NB4 (cell line): Measurements from ENCODE around the gene TERT.

Source experiments
- DNase-seq: peaks from one replicate; pipeline ENCODE4 v3.0.0; 2010; ENCODE audit warnings: low read depth
- H3K4me3 ChIP-seq: one replicate; pipeline ENCODE4 v1.5.1; 2011; ENCODE audit warnings: mild to moderate bottlenecking, low read depth, low read length, moderate library complexity
- MYC ChIP-seq: IDR thresholded peaks from 2 replicates; pipeline ENCODE4 v1.6.1; 2011; ENCODE audit warnings: low read depth, low read length
- POLR2A ChIP-seq: IDR thresholded peaks from 2 replicates; pipeline ENCODE4 v1.6.1; 2011; ENCODE audit warnings: mild to moderate bottlenecking; ENCODE audit not compliant: insufficient read length; ENCODE audit errors: extremely low read depth
- TF ChIP-seq, protein P1 (sequence below): IDR thresholded peaks from 2 replicates; pipeline ENCODE4 v1.6.1; 2011; ENCODE audit warnings: low read depth, low read length
- TF ChIP-seq, protein P2 (sequence below): IDR thresholded peaks from one replicate; pipeline ENCODE4 v1.5.1; 2012; ENCODE audit warnings: low read depth, low read length

Gene TERT

DNA sequence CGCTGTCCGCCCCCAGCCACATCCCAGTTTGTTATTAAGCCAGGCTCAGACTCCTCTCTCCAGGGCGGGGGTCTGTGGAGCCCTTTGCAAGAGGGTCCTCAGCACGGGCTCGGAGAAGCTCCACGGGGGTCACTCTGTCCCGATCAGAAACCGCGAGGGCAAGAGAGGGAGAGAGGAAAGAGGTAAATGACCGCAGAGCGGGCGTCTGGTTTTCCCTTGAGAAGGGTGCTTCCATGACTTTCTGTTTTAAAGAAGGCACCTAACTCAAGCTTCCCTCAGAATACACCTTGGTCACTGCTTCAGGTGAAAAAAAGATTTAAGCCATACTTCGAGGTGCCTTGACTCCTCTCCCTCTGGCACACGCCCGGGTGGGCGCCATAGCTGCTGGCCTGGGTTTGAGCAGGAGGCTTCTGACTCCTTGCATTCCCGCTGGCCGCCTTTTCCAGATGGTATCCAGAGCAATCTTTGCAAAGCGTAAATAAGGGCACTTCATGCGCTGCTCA is 5.8 kb upstream of the TERT start:
- no peak for DNase-seq
- no peak overlapping the region for H3K4me3 ChIP-seq
- TF ChIP-seq MYC, result no peak

DNA sequence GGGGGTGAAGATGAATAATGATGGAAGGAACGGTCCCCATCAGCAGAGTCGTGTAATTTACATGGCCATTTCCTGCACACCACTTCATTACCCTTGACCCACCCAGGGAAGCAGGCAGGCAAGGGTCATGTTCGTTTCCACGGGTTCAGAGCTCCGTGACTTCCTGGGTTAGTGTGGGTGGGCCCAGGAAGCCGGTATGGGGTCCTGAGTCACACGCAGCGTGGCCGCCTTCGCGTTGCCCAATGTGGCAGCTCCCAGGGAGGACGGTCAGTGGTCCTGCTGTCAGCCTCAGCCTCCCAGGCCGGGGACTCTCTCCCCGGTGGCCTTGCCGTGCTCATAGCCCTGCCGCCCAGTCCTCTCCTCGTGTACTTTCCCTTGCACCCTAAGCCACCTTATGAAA is 5.1 kb upstream of the TERT start:
- no peak for DNase-seq
- TF ChIP-seq, protein P1, sequence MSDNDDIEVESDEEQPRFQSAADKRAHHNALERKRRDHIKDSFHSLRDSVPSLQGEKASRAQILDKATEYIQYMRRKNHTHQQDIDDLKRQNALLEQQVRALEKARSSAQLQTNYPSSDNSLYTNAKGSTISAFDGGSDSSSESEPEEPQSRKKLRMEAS, result no peak
- TF ChIP-seq MYC (no peak), POLR2A (no peak)
- TF ChIP-seq, protein P2, sequence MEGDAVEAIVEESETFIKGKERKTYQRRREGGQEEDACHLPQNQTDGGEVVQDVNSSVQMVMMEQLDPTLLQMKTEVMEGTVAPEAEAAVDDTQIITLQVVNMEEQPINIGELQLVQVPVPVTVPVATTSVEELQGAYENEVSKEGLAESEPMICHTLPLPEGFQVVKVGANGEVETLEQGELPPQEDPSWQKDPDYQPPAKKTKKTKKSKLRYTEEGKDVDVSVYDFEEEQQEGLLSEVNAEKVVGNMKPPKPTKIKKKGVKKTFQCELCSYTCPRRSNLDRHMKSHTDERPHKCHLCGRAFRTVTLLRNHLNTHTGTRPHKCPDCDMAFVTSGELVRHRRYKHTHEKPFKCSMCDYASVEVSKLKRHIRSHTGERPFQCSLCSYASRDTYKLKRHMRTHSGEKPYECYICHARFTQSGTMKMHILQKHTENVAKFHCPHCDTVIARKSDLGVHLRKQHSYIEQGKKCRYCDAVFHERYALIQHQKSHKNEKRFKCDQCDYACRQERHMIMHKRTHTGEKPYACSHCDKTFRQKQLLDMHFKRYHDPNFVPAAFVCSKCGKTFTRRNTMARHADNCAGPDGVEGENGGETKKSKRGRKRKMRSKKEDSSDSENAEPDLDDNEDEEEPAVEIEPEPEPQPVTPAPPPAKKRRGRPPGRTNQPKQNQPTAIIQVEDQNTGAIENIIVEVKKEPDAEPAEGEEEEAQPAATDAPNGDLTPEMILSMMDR, result no peak
- H3K4me3 ChIP-seq, result no peak overlapping the region

- peak; percentile 52 for DNase-seq
- H3K4me3 ChIP-seq, result no peak overlapping the region
- TF ChIP-seq POLR2A, result no peak
- TF ChIP-seq, protein P2, result no peak
- TF ChIP-seq, protein P1, result no peak
- no peak for TF ChIP-seq MYC
These were observed 4.6 kb upstream of the TERT start for GRCh38 chr5:1299511-1299850.

GRCh38 chr5:1298723-1299510 is 4.0 kb upstream of the TERT start:
- no peak for TF ChIP-seq POLR2A
- TF ChIP-seq, protein P1, result peak; percentile 44; the same call in 1 of the 2 replicates
- peak; percentile 85 for DNase-seq
- H3K4me3 ChIP-seq, result no peak overlapping the region

GRCh38 chr5:1298067-1298551 is 3.2 kb upstream of the TERT start:
- TF ChIP-seq, protein P2, result no peak
- H3K4me3 ChIP-seq, result no peak overlapping the region

GRCh38 chr5:1297243-1297642 is 2.4 kb upstream of the TERT start:
- TF ChIP-seq, protein P2, result no peak
- TF ChIP-seq MYC, result no peak
- TF ChIP-seq POLR2A, result no peak
- H3K4me3 ChIP-seq, result no peak overlapping the region
- DNase-seq, result peak; percentile 26

More at GRCh38 chr5:1298067-1298551, 3.2 kb upstream of the TERT start:
- DNase-seq, result no peak

- no peak for DNase-seq
- TF ChIP-seq, protein P1, result no peak
- TF ChIP-seq POLR2A (no peak), MYC (no peak)
- TF ChIP-seq, protein P2, result no peak
- peak overlapping the region; percentile 39 for H3K4me3 ChIP-seq
These were observed 776 bp upstream of the TERT start for GRCh38 chr5:1295650-1296037.
